Suprapubic skin (tissue), 3 donors: ENCODE results near the gene COLGALT1.

Experiments
- CTCF ChIP-seq, 2 donors: fragments of 200-600 bp in 1 of 2; fragments of 450-650 bp in 1 of 2; sonication (generic) in 1 of 2; IDR thresholded peaks; one replicate each; pipeline ENCODE4 v1.5.1; 2016 to 2019; ENCODE audit warnings: antibody characterized with exemption in 2 of 2, mild to moderate bottlenecking in 1 of 2, moderate library complexity in 1 of 2
- POLR2A ChIP-seq, 2 donors: fragments of 450-650 bp; IDR thresholded peaks; one replicate each; pipeline ENCODE4 v1.6.1; 2017; ENCODE audit warnings: antibody characterized with exemption in 2 of 2, mild to moderate bottlenecking in 2 of 2, moderate library complexity in 2 of 2

GRCh38 chr19:17565611-17566010 is 10.2 kb downstream of the COLGALT1 start:
- no peak for TF ChIP-seq CTCF (IDR thresholded peaks at IDR 0.05)
- no peak for TF ChIP-seq POLR2A (IDR thresholded peaks at IDR 0.05)
